Daoy (cell line): ENCODE data around the gene MLC1. TPM values are rescaled to one million over a fixed set of nuclear protein-coding genes. Genes with fewer than 3 reads are reported as not detected.

ENCODE experiments used
- DNase-seq: peaks from one replicate; pipeline ENCODE4 v3.0.0-alpha.2; 2015; ENCODE audit warnings: low read depth
- total RNA-seq: library from RNA; depleted of rRNA; stranded (reverse); fragments of >200 nt; shearing (Covaris generic); gene quantifications from 2 replicates; pipeline ENCODE4 v1.2.3, GENCODE V29; 2014; rRNA removed

Gene MLC1
- total RNA-seq, 1 experiment from 2014 or later: not detected

DNA sequence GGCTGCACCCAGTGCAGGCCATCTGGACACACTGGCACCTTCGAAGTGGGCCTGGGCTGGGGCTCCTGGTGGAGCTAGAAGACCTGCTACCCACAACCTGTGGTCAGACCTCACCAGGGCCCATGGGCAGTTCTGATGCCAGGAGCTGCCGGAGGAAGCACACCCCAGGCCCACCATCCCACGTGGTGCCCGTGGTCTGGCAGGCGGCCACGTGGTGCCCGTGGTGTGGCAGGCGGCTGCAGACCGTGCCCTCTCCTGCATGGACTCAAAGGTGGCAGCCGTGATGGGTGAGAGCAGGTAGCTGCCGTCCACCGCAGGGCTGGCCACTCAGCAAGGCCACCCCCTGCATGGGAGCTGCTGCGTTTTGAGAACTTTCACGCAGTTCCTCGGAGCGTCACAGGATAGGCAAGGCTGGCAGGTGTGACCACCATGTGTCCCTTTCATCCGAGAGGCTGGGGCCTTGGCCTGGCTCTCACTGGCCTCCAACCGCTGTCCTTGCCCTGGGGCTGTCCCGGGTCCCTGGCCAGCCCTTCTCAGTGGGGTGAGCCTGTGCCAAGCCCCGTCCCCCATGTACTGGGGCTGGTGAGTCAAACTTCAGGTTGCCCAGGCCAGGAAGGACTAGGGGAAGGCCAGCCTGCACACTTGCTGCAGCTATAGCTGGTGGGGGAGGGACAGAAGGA lies 68.8 kb downstream of the MLC1 start:
- peak; percentile 8 for DNase-seq

GRCh38 chr22:50015451-50016307 lies 69.5 kb downstream of the MLC1 start:
- peak; percentile 0 for DNase-seq

- DNase-seq: peak; percentile 2
Measured at GRCh38 chr22:50014655-50015401, 70.4 kb downstream of the MLC1 start.

GRCh38 chr22:50014053-50014501 lies 71.1 kb downstream of the MLC1 start:
- DNase-seq: peak; percentile 3

DNA sequence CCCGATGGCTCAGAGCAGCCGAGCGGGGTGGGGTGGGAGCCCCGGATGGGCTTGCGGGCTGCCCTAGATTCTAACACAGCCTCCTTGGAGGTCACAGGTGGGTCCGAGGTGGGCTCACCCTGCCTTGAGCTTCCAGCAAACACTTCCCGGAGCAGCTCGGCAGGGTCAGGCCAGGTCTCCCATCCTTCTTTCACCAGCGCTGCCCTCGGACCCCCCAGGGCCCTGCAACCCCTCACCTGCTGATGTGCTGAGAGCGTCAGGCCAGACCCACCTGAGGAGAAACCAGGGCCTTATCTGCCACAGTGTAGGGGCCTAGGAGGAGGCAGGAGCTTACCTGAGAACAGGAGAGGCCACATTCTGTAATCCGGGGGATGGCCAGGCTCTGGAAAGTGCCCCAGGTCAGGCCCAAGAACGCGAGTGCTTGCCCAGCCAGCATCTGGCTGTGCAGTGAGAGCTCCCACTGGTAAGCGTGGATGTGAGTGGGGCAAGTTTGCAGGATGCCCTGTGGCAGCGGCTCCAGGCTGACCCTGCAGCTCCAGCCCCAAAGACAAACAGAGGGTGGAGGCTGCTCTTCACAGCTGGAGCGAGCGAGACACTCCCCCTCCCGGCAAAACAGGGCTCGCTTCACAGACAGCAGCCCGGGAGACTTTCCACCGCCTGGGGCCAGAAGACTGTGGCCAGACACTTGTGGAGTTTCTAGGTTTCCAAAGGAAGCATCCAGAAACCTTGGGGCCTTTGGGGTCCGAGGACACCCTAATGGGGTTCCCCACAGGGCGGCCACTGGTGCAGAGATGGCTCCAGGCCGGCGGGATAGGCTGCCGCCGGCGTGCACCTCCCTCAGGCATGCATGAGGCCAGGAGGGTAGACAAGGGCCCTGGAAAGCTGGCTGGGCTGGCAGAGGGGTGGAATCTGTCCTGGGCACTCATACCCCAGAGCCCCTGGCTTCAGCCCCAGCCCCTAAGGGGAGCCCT lies 72.7 kb downstream of the MLC1 start, which contains the start of gene IL17REL:
TSS of gene IL17REL (minus strand) at position 555 of the 971 bp plus-strand sequence. CDS start at position 436, 119 bp downstream.
- DNase-seq: peak; percentile 3

DNA sequence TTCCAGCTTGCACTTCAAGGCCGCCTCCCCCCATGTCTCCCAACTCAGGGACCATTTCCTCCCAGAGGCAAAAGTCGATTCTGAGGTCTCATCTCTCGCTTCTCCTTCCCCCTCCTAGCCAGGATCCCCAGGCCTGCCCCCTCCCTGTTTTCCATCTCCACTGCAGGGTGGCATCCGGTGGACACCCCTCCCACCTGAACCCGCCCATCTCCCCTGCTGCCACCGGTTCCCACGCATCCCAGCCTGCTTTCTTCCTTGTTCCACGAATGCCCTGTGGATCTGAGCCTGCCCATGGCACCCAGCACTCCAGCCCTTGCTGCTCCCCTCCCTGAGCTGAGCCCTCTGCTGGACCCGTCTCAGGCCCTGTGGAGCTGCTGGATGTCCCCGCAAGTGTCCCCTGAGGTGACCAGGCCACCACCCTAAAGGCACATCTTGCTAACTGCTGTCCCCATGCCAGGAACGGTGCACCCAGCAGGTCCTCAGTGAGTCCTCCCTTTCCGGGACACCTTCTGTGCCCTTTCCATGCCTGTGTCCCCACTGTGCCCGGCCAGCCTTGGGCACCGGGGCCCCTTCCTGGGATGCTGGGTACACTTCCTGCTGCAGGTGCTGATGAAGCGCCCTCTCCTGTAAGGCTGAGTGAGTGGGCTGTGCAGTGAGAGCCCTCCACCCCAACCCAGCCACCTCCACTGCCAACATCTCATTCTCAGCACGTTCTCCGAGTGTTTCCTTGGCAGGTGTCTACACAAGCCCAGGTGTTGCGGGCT lies 73.6 kb downstream of the MLC1 start:
- DNase-seq: peak; percentile 13

- peak; percentile 3 for DNase-seq
Measured at GRCh38 chr22:50010676-50011446, 74.4 kb downstream of the MLC1 start.

DNA sequence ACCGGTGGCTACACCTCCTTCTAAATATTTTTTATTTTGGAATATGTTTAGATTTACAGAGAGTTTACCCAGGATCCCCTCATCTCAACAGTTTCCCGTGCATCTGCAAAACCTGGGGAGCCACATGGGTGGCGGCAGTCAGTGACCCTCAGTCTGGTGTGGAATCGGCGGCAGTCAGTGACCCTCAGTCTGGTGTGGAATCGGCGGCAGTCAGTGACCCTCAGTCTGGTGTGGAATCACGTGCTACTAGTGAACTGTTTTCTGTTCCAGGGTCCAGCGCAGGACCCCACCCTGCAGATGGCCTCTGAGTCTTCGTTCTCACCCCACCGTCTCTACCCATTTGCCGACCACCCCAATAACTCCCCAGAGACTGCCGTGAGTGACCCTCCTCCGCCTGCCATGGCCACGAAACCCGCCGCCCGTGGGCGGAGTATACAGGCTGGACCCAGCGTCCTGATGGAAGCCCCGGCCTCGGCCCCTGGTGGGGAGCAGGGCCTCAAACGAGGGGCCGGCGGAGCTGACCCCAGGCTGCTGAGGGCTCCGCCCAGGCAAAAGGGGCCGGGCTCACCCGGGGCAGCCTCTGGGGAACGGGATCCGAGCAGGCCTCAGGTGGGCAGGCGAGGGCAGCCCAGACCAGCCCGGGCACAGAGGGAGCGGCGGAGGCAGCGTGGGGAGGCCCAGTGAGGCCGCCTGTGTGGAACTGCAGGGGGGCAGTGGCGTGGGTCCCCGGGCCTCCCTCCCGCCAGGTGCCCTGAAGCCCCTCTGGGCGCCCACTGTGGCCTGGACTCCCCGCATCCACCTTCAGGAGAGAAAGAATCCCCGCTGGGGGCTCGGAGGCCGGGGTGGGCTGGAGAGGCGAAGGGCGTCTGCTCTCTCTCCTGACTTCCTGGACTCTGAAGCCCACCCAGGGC lies 75.2 kb downstream of the MLC1 start:
- DNase-seq: peak; percentile 1

Other genes starting within 250 kb of the MLC1 start
- 10.6 and 12.1 TPM in 2 replicates for gene ZBED4, start 231.6 kb downstream of the MLC1 start, total RNA-seq
- gene ALG12, start 167.0 kb downstream of the MLC1 start, total RNA-seq: 12.6 and 16.3 TPM in 2 replicates
- gene CRELD2, start 166.8 kb downstream of the MLC1 start, total RNA-seq: 59.4 and 82.5 TPM in 2 replicates
- 73.1 and 87.7 TPM in 2 replicates for gene PIM3, start 124.7 kb downstream of the MLC1 start, total RNA-seq
- gene IL17REL, start 72.7 kb downstream of the MLC1 start, total RNA-seq: not detected in 2 replicates
- gene TTLL8, start 27.1 kb downstream of the MLC1 start, total RNA-seq: not detected in 2 replicates
- 0.11 TPM in 1 of 2 replicates, not detected in the other for gene MOV10L1, start 4.6 kb upstream of the MLC1 start, total RNA-seq
- gene PANX2, start 85.3 kb upstream of the MLC1 start, total RNA-seq: 0.48 and 1.5 TPM in 2 replicates
- gene TRABD, start 100.5 kb upstream of the MLC1 start, total RNA-seq: 21.8 and 26.3 TPM in 2 replicates
- 19.1 and 20.5 TPM in 2 replicates for gene SELENOO, start 115.6 kb upstream of the MLC1 start, total RNA-seq
- gene TUBGCP6, start 159.6 kb upstream of the MLC1 start, total RNA-seq: 9.0 and 17.3 TPM in 2 replicates
- gene HDAC10, start 165.8 kb upstream of the MLC1 start, total RNA-seq: 5.1 and 18.1 TPM in 2 replicates
- gene MAPK12, start 176.3 kb upstream of the MLC1 start, total RNA-seq: 14.6 and 16.9 TPM in 2 replicates
- gene MAPK11, start 185.0 kb upstream of the MLC1 start, total RNA-seq: 1.3 and 4.8 TPM in 2 replicates
- 35.8 and 42.4 TPM in 2 replicates for gene PLXNB2, start 222.2 kb upstream of the MLC1 start, total RNA-seq
- gene DENND6B, start 241.6 kb upstream of the MLC1 start, total RNA-seq: 0.09 and 1.3 TPM in 2 replicates